ENCODE data around the gene MC1R.
"Not testable (repeated sequence)": the region's sequence is repeated elsewhere in the genome, so short reads cannot be mapped to it uniquely, and the experiment has no call there.

MC1R gene

GRCh38 chr16:89958068-89958467 lies 39.4 kb downstream of the MC1R start:
- DNase-seq: peak in 18 of 51 donors; percentile 3 to 49 (median 20)

GRCh38 chr16:89958596-89958995 lies 39.9 kb downstream of the MC1R start:
- DNase-seq: no peak

GRCh38 chr16:89960966-89961365 lies 42.3 kb downstream of the MC1R start:
- no peak for DNase-seq

- DNase-seq: no peak
These were observed 43.3 kb downstream of the MC1R start for GRCh38 chr16:89961920-89962319.

- DNase-seq: no peak
These were observed 44.3 kb downstream of the MC1R start for GRCh38 chr16:89962754-89963498.

GRCh38 chr16:89964201-89964600 lies 45.5 kb downstream of the MC1R start:
- no peak for DNase-seq

GRCh38 chr16:89965447-89966225 lies 47.0 kb downstream of the MC1R start:
- no peak for DNase-seq

GRCh38 chr16:89966756-89967155 lies 48.1 kb downstream of the MC1R start:
- no peak for DNase-seq

GRCh38 chr16:89967436-89967835 lies 48.8 kb downstream of the MC1R start:
- not testable (repeated sequence) for DNase-seq

- not testable (repeated sequence) for DNase-seq
These were observed 49.4 kb downstream of the MC1R start for GRCh38 chr16:89968074-89968473.

- DNase-seq: peak in 9 of 51 donors; percentile 5 to 23 (median 12)
These were observed 51.2 kb downstream of the MC1R start for GRCh38 chr16:89969741-89970410.

Data from hypothalamus (tissue), 51 donors.